OCI-LY1 (cell line): ENCODE measurements around the gene POFUT1.

Experiments
- CTCF ChIP-seq: fragments of 200-600 bp; sonication (generic), shearing (Covaris generic); IDR thresholded peaks from 2 replicates; pipeline ENCODE4 v1.5.1; 2017; ENCODE audit warnings: mild to moderate bottlenecking, antibody characterized with exemption, low read length, moderate library complexity, mixed read lengths
- EZH2 ChIP-seq: fragments of 200-600 bp; sonication (generic), shearing (Covaris generic); IDR thresholded peaks from 2 replicates; pipeline ENCODE4 v1.8.0; 2017; ENCODE audit warnings: borderline replicate concordance, mixed run types, mild to moderate bottlenecking, antibody characterized with exemption, low read length, moderate library complexity, mixed read lengths

GRCh38 chr20:32244150-32244823, 36.6 kb downstream of the POFUT1 start:
- TF ChIP-seq EZH2: no peak
- TF ChIP-seq CTCF: no peak
